Stimulated activated CD4-positive, alpha-beta T cell treated with anti-CD3 and anti-CD28 coated beads, Interleukin-1b, Interleukin-23, amount 100 ng/mL, for 24 hours (primary cell): ENCODE results near the gene PLCB4.

Experiments
- DNase-seq, 4 experiments: peaks; one replicate each; pipeline ENCODE4 v3.0.0-alpha.2; 2020; ENCODE audit warnings: low read depth in 4 of 4, low spot score in 1 of 4

The PLCB4 gene

DNA sequence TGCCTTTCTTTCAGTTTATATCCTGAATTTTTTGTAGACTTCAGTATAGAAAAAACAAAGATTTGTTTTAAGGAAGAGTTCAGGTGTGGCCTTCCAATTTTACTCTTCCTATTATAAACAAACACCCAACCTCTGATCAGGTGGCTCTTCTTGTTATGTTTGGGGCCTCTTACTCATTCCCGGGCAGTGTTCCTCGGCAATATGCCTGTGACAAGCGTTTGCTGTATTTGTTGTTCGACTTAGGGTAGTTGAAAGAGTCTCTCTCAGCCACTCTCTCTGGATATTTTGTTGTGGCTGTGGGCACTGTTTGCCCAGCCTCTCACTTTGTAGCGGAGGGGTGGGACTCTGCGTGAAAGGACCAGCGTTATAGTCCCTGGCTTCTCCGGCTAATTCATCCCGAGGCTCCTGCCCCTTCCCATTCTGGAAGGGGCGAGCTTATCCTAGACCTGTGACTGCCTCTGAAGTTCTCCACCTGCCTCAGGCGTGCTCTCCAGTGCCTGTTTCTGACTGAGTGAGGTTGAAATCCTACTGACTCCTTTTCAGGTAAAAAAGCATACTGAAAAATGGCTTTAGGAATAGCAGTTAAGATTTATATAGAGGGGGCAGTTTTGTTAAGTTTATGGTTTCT, 97.4 kb downstream of the PLCB4 start:
- DNase-seq, result no peak

DNA sequence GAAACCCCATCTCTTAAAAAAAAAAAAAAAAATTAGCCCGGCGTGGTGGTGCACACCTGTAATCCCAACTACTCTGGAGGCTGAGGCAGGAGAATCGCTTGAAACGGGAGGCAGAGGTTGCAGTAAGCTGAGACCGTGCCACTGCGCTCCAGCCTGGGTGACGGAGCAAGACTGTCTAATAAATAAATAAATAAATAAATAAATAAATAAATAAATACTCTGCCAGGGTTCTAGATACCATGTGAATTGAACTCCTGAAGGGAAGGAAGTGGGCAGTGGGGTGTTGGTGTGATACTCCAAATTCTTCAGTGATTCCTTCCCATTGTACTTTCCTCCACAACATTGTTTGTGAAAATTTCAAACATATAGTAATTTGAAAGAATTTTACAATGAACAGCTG, 100.5 kb downstream of the PLCB4 start:
- DNase-seq, result no peak

DNA sequence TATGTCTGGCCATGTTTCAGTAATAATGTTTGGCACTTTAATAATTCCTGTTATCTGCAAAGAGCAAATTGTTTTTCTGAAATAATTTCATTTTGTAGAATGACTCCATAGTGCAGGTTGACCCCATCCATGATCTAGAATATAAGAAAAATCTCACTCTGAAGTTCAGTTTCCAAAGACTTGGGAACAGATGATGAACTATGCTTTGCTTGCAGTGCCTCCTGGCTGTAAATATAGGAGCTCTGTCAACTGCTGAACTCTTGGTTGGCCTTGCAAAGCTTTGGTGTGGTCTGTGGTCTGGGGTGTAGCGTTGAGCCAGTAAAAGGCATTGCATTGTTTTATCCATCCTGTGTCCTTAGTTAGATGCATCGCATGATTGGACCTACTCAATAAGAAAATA, 104.0 kb downstream of the PLCB4 start:
- DNase-seq, result no peak

DNA sequence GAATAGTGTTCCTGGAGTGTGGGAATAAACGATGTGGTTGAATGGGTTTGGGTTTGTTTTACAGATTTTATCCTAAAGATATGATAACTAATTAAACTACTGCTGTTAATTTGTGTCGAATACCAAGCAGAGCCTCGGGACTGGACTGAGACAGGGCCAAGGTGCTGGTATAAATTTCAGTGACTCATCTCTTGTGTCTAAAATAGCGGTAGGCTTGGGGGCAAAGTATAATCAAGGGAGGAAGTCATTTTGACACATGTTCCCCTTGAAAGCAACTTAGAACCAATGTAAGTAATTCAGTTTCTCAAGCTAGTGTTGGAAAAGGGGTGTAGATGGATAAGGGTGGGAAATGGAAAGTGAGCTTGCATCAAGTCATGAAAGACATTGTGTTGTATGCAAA, 108.4 kb downstream of the PLCB4 start:
- no peak for DNase-seq

DNA sequence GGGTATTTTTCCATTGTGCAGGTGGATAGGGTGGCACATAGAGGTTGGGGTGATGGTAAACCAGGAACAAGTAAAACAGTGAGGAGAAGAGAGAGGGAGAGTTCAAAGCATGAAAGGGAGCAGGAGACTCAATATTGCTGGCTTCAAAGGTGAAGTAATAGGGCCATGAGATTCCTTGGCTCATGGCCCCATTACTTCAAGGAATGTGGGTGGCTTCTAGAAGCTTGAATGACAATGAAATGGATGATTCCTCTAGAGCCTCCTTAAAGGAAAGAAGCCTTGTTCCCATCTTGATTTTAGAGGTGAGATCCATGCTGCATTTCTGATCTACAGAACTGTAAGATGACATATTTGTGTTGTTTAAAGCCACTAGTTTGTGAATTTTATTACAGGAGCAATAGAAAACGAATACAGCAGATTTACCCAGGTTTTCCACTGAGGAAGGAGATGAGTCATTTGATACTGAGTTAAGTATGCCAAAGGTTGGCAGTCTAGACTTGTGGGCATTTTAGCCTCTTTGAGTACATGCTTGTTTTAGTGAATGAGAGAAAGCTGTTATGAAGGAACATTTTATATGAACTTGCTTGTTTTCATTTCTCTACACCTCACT, 110.4 kb downstream of the PLCB4 start:
- no peak for DNase-seq

DNA sequence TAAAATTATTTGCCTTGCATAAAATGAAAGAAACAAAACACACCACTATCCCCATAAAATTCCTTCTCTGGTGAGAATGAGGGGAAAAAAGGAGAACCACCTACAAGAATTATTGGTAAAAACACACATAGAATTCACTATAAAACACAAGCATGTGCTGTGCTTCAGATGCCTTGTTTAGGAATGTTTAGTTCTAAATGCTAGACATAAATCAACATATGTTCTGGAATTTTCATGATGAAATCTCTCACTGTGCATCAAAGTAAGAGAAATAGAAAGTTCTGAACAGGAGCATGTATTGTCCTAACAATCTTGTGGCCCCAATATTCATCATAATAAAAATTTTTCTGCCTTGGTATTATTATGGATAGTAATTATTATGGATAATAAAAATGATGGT, 111.0 kb downstream of the PLCB4 start:
- DNase-seq, result no peak

DNA sequence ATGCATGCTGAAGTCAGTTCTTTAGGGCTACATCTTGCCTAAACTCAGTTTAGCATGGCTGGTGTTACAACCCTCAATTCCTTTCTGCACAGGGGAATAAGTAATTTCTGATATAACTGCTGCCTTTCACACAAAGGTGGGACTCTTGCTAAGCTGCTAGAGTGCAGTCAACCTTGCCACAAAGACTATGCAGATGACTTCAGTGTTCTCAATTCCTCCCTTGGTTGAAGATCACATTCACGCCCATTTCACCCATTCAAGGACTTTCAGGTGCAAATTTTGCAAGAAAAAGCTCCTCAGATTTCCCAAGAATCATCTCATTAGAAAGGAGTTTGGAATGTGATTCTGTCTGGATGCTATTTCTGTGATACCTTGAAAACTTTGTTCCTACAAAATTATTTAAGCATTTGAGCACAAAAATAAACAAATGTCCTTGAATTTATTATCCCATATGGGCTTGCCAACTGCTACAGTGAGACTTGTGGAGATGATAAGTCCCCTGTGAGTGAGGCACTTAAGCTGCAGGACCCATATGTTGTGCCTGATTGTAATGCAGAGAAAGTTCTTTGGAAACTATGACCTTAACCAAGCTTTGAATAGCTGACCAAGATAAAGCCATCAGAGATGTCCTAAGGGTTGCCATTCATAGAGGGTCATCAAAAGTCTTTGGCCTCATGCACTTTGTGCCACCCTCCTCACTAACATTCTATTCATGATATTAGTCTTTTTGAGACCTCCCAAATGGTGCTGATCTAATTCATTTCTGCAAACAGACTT, 111.8 kb downstream of the PLCB4 start:
- DNase-seq, result no peak

DNA sequence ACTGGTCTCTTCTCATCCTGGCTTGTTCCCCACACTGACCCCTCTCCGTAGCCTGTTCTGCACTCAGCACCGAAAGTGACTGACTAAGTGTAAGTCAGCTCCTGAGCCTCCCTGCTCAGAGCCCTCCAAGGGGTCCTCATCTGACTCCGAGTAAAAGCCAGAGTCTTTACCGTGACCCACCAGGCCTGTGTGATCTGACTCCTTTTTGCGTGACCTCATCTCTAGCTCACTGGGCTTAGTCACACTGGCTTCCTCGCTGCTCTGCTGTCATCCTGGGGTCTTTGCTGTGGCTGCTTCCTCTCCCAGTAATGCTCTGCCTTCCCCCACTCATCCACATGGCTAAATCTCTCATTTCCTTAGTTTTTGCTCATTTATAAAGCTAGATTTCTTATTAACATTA, 116.6 kb downstream of the PLCB4 start:
- no peak for DNase-seq

DNA sequence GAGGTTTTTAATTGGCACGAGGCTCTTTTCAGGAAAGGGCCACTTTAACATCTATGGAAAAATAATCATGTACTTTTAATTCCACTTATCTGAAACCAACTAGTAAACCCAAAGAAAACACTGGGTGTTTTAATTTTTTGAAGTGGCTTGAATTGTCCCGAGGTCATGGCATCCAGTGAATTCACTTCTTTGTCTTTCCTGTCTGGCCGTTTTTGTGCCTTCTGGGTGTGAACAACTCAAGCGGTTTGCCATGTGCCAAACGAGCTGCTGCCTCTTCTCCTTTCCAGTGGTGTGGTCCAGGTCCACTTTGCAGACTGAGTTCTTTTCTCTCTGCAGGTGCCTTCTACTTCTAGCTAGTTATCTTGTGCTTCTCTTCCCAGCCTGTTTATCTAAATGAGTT, 117.5 kb downstream of the PLCB4 start:
- DNase-seq, result no peak

DNA sequence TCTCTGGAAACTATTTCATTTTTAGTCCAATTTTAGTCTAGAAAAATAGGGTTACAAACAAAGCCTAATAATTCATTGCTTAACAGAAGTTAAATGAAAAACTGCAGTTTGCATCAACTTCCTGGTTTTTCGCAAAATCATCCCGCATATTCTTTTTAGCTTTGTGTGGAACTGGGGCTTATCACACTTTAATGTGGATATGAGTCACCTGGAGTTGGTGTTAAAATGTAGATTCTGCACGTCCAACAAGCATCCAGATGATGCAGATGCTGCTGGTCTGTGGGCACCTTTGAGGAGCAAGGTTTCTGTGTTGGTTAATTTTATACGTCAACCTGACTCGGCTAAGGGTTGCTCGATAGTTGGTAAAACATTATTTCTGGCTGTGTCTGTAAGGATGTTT, 126.1 kb downstream of the PLCB4 start:
- DNase-seq, result no peak

DNA sequence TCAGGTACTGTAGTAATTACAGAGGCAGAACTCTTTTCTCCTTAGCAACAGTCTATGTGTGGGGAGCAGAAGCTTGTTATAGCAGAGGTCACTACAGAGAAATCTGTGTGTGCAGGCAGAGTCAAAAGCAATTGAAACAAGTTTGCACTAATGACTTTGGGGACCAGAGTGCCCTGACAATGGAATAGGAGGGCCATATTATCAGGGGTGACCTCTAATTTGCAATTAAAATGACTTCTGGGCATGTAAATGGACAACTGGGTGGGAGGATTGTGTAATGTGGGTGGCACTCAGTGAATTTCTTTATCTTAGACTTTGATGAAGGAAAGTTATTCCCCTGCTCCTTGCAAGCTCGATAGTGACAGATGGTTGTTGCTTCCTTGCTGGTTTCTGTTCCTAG, 127.2 kb downstream of the PLCB4 start:
- DNase-seq, result no peak

DNA sequence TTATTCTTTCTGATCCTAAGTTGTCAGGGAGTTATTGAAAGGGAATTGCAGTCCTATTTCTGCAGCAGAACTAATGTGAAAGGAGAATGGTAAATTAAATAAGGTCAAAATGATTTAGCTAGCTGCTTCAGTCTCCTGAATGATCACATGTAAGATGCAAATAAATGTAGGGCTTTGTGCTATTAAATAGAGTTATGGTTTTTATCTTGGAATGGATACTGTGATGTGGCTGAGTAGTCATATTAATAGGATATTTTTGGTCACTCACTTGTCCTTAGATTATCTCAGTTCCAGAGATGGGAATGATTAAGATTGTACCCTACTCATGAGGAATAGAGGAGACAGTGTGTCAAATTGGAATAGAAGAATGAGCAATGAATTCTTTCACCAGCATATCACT, 129.6 kb downstream of the PLCB4 start:
- DNase-seq, result no peak

DNA sequence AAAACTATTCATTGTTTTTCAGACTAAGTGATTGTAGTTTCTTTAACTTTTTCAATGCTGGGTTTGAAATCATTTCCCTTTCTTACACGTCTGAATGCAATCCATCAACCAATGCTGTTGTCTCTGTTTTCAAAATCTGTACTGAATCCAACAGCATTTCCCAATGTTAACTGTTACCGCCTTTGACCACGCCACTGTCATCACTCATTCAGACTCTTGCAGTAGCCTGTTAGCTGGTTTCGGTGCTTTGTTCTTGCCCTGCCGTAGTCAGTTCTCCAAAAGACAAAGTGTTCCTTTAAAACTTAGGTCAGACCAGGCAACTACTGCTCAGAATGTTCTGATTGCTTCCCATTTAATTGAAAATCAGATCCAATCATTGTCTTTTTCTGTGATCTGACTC, 131.3 kb downstream of the PLCB4 start:
- DNase-seq, result no peak

DNA sequence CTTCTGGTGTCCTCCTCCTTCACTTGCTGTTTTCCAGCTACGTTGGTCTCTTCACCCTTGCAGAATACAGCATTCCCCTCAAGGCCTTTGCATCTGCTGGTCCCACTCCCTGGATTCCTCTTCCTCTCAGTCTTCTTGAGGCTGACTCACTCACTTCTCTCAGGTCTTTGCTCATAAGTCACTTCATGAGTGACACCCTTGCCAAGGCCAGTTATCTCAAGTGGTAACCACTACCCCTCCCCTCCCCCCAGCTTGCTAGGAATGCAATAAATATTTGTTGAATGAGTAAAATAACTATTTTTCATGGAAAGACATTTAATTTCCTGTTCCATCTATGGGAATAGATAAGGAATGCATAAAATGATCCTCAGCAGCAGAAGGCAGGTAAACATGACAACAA, 131.7 kb downstream of the PLCB4 start:
- DNase-seq, result no peak

DNA sequence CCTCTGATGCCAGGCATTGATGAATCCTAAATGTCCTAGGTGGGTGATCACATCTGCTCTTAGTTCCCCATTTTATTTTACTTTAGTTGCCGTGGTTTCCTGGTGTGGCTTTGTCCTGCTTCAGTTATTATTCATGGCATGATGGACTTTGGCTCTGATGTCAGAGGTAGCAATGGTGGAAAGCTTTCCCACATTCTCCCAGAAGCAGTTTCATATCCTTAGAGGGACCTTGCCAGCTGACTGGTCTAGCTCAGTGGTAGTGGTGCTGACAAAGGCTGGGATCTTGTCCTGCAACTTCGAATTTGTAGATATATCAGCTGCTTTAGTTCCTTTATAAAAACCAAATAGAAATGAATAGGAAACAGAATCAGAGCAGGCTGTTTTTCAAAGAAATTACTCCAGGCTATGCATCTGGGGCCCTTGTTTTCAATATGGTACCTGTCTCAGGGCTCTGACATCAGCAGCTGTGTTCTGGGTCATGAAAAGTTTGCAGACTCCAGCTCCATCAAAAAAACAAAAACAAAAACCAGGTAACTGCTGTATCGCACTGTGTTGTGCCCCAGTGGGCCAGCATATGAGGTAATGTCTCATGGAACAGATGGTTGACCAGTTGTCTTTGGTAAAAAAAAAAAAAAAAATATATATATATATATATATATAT, 133.7 kb downstream of the PLCB4 start:
- no peak for DNase-seq

DNA sequence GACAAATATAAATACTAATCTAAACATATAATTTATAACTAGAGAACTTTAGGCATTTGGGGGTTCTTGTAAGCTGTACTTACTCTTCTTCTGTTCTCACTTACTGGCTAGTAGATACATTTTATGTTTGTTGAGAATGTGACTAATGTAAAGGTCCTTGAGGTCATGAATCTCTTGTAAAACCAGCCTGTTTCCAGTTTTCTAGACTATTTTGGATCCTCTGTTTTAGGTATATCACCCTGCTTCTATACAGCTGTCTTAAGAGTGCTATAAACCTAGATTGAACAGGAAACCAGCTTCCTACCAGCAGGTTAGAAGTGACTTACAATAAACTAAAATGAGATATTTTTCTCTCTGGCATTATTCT, 134.2 kb downstream of the PLCB4 start:
- DNase-seq, result no peak

DNA sequence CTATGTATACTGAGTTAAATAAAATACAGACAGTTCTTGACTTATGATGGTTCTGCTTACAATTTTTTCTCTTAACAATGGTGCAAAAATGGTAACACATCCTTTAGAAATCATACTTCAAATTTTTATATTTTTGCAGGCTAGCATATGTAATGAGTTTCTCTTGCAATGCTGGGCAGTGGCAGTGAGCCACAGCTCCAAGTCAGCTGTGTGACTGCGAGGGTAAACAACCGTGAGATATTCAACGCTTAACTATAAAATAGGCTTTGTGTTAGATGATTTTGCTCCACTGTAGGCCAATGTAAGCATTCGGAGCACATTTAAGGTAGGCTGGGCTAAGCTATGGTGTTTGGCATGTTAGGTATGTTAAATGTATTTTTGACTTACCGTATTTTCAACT, 136.1 kb downstream of the PLCB4 start:
- no peak for DNase-seq

DNA sequence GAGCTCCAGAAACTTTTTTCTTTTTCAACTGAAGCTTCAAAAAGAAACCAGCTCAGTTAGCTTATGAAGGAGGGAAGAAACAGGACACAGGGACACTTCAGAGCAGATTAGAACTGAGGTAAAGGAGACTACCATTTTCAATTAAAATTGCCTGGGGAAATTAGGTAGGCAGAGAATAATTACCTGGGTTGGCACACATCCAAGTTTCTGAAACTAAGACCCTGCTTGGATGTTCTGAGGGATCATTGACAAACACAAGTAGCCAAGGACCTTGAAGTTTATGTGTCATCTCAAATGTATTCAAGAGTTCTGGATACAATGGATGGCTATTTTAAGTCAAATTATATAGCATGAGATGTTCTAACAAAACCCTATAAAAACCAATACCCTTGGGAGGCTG, 137.6 kb downstream of the PLCB4 start:
- DNase-seq, result no peak

DNA sequence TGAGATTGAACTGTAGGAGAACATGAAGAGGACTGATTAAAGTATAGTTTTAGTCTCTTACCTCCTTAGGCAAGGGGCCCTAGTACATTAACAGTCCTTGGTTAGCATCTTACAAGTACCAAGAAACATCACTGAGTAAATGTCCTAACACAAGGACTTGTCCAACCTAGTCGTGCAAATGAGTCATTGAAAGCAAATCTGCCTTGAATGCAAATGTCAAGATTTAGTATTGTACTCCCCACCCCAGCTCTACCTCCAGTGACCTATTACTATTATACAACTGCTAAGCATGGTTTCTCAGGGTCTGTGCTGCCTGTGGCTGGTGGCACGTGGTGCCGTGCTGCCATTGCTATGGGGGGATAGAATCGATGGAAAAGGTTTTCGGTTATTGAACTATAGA, 138.4 kb downstream of the PLCB4 start:
- no peak for DNase-seq

DNA sequence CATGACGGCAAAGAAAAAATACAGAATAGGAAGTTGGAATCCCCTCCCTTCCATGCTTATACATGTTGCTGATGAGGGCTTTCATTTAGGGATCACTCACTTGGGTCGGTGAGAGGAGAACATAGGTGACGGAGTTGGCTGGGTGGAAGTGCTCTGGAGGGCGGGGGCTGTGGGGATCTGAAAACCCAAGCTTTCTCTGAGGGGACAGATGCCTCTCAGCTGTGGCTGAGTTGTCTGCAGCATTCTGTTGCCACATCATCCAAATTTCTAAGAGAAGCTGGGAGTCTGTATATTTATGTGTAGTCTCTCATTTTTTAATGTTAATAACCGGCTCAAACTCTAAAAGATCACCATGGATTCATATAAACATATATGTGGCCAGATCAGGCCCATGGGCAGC, 141.5 kb downstream of the PLCB4 start:
- DNase-seq, result no peak

DNA sequence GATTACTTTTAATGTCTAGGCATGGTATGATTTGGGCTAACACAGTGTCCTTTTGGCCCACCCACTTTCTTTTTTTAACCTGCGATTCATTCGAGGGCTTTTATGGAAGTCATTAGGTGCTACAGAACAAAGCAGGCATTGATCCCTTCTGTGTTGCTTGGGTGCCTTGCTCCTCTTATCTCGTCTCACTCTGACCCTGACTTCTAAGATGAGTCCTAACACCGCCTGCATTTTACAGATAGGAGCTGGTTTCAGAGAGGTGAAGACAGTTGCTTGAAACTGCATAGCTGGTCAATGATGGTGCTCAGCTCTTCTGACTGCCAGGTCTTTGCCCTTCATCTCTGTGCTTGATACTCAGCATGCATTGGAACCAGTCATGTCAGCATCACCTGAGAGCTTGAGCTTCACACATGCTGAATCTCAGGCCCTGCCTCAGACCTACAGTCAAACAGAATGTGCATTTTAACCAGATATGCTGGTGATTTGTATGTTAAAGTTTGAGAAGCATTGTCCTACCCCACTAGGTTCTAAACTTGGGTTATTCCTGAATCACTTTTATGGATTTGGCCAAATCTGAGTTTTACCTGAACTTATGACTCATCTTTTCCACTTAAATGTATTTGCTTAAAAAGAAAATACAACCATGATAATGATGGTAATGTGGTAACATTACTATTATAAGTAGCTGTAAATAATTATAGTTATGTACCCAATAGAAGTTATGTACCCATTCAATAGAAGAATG, 142.3 kb downstream of the PLCB4 start:
- DNase-seq, result no peak

DNA sequence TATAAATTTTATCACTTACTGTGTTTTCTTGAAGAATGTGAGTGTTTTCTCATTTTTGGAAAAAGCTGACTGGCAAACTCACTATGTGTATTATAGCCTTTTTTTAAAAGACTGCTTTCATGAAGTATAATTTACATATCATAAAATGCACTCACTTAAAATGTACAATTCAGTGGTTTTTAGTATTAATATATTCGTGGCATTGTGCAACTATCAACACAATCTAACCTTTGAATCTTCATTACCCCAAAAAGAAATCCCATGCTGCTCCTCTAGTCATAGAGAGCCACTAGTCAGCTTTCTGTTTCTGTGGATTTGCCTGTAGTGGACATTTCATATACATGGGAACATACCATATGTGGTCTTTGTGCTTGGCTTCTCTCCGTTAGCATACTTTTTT, 143.8 kb downstream of the PLCB4 start:
- no peak for DNase-seq
